ENCODE measurements around the gene TIMM23.

DNA sequence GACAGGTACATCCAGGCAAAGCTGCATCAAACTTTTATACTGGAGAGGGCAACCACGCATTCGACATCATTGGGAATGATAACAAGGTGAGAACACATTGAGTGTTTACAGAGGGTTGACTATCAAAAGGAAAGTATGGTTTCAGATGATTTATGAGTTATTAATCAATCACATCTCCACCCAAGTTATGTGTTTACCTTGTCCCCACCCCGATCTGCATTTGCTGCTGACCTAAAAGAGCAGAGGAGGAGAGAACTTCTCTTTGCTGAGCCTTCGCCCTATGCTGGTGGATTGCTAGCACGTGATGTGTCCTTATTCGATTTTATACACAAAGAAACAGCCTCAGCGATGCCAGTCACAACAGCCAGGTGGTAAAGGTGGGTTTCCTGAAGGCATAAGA, 74.0 kb downstream of the TIMM23 start, which contains the start of gene MSMB:
- TF ChIP-seq, protein P1, sequence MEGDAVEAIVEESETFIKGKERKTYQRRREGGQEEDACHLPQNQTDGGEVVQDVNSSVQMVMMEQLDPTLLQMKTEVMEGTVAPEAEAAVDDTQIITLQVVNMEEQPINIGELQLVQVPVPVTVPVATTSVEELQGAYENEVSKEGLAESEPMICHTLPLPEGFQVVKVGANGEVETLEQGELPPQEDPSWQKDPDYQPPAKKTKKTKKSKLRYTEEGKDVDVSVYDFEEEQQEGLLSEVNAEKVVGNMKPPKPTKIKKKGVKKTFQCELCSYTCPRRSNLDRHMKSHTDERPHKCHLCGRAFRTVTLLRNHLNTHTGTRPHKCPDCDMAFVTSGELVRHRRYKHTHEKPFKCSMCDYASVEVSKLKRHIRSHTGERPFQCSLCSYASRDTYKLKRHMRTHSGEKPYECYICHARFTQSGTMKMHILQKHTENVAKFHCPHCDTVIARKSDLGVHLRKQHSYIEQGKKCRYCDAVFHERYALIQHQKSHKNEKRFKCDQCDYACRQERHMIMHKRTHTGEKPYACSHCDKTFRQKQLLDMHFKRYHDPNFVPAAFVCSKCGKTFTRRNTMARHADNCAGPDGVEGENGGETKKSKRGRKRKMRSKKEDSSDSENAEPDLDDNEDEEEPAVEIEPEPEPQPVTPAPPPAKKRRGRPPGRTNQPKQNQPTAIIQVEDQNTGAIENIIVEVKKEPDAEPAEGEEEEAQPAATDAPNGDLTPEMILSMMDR (IDR thresholded peaks at IDR 0.05) = no peak
- TF ChIP-seq POLR2AphosphoS5 (IDR thresholded peaks at IDR 0.05; ENCODE audit: low read depth, low read length) = no peak
- TF ChIP-seq, protein P2, sequence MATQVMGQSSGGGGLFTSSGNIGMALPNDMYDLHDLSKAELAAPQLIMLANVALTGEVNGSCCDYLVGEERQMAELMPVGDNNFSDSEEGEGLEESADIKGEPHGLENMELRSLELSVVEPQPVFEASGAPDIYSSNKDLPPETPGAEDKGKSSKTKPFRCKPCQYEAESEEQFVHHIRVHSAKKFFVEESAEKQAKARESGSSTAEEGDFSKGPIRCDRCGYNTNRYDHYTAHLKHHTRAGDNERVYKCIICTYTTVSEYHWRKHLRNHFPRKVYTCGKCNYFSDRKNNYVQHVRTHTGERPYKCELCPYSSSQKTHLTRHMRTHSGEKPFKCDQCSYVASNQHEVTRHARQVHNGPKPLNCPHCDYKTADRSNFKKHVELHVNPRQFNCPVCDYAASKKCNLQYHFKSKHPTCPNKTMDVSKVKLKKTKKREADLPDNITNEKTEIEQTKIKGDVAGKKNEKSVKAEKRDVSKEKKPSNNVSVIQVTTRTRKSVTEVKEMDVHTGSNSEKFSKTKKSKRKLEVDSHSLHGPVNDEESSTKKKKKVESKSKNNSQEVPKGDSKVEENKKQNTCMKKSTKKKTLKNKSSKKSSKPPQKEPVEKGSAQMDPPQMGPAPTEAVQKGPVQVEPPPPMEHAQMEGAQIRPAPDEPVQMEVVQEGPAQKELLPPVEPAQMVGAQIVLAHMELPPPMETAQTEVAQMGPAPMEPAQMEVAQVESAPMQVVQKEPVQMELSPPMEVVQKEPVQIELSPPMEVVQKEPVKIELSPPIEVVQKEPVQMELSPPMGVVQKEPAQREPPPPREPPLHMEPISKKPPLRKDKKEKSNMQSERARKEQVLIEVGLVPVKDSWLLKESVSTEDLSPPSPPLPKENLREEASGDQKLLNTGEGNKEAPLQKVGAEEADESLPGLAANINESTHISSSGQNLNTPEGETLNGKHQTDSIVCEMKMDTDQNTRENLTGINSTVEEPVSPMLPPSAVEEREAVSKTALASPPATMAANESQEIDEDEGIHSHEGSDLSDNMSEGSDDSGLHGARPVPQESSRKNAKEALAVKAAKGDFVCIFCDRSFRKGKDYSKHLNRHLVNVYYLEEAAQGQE (IDR thresholded peaks at IDR 0.05; ENCODE audit: insufficient read depth in 1 of 2, low read depth in 2 of 2, low read length in 1 of 2) = no peak
